ENCODE results near the gene MMP21.

Gene MMP21

DNA sequence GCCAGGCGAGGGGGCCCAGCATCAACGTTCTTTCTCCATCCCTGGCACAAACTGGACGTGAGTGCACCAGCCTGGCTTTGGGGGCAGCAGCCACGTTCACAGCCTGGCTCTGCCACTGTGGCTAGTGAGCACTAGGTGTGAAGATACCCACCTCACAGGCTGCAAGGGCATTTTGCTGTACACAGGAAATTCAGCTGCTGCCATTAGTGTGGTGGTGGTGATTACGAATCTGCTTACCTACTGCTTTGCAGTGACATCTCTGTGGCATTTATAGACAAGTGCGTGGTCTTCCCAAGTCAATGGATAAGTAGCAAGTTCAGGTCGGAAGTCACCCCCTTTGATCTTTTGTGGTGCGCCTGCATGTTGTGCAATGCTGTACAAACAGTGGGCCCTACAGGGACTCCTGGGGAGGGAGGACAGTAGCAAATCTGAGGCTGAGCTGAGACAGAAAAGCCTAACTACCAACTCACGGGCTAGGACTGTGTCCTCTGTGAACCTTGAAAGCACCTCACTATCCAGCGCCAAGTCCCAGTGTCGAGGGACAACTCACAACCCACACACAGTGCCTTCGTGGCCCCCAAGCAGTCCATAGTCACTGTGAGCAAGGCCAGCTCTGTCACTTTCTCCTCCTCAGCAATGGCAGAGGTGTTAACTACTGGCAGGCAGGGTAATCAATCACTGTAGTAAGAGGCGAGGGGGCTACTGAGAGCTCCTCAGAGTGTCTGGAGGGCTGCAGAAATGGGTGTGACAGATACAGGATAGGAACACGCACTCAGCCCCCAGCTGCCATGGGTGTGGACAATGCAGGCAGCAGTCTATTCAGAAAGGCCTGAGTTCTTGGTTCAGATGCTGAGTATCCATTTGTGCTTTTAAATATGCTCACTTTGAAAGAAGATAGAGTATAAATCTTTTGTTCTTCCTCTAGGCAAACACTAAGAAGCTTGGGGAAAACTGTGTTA is 17.0 kb upstream of the MMP21 start:
- DNase-seq (ENCODE audit: low read depth, low spot score) = no peak

DNA sequence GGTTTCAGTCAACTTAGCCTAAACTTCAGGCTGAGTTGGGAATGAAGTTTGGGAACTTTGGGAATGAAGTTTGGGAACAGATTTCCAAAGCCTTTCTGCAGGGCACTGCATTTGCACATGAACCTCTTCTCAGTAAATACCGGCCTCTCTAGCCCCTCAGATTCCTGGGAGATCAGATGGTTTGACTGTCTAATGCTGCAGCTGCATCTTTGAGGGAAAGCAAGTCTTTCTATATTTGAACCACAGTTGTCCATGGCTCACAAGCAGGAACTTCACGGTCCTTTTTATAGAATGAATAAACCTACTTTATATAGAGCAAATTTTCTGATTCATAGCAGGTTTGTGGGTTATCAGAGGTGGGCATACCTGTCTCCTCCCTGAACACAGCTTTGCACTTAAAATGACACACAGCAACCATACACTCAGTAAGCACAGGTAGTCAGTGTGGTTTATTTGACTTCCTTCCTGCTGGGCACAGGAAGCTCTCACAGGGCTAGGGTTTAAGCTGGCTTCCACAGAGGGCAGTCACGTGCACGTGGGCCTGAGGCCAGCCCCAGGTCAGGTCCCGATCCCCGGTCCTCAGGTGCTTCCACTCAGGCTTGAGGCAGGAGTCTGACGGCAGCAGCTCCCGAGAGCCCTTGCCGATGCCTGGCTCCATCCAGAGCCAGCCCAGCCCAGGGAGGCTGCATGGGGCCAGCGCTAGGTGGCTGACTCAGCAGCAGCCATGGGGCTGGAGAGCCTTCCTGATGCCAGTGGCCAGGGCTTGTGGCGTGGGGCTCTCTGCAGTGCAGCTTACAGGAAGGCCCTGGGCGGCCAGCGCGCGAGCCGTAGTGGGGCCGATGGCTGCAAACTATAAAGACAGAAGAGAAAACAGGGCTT is 12.8 kb upstream of the MMP21 start:
- no peak for DNase-seq (ENCODE audit: low read depth, low spot score)

DNA sequence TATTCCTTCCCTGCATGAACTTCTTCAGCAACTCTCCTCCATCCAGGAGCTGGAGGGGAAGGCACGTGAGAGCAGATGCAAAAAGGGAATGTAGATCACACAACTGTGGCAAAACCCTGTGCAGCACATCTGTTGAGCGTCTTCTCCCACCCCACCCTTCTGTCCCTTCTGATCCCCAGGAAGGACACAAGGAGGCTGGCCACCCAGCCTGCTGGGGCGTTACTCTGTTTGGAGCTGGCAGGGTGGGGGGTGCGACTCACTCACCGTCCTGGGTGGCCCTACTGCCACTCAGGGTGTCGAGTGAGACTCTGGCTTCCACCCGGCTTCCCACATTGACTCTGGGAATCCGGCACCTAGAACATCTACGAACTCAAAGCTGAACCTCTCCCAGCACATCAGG is 10.2 kb upstream of the MMP21 start:
- DNase-seq (ENCODE audit: low read depth, low spot score) = no peak

DNA sequence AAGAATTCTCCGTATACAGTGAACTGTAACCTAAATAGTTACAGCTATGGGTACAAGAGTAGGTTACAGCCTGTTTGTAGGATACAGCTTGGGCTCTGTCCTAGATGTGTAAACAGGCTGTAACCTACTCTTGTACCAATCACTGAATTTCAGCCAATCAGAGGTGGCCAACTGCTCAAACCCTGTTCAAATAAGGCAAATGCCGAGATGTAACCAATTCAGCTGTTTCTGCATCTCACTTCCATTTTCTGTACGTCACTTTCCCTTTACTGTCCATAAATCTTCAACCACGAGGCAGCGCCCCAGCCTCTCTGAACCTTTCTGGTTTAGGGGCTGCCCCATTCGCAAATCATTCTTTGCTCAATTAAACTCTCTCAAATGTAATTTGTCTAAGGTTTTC is 8.3 kb upstream of the MMP21 start:
- DNase-seq (ENCODE audit: low read depth, low spot score) = no peak

DNA sequence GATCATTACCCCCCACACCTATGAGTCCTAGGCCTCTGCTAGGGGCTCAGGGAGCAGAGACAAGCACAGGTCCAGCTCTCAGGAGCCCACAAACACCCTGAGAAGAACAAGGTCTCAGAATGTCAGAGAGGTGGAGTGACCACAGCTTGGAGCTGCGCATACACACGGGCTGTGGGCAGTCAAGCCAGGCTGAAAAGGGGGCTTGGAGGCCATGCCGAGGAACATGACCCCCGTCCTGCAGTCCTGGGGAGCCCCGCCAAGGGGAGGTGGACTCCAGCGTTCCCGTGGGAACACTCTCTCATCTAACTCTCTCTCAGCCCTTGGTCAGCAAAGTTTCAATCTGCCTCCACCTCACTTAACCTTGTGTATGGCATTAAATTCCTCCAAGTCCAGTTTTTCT is 7.8 kb upstream of the MMP21 start:
- no peak for DNase-seq (ENCODE audit: low read depth, low spot score)

DNA sequence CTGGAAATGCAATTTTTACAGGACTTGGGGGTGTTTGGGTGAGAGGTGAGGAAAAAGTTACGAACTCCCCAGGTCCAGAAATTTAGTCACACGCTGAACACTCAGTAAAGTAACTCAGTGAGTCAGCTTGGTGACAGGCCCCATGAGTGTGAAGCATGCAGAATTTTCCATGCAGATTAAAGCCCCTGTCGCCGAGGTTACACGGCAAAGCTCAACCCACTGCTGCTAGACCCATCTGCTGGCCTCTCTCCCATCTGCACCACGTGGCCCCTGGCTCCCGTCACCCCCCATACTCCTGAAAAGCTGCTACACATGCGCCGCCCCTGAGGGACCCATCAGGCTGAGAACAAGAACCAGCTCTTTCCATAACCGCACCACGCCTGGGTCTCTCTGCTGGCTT is 7.0 kb upstream of the MMP21 start:
- DNase-seq (ENCODE audit: low read depth, low spot score) = no peak

DNA sequence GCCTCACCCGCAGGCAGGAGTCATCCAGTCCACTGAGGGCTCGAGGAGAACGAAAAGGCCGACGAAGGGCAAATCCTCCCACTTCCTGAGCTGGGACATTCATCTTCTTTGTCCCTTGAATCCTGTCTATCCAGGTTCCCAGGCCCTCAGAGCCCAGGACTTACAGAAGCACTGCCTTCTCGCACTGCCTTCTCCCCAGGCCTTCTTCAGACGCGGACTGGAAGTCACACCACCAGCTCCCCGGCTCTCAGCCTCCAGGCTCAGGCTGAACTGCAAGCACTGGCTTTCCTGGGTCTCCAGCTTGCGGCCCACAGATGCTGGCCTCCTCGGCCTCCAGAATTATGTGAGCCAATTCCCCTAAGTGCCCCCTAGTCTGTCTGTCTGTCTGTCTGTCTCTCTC is 6.4 kb upstream of the MMP21 start:
- no peak for DNase-seq (ENCODE audit: low read depth, low spot score)

DNA sequence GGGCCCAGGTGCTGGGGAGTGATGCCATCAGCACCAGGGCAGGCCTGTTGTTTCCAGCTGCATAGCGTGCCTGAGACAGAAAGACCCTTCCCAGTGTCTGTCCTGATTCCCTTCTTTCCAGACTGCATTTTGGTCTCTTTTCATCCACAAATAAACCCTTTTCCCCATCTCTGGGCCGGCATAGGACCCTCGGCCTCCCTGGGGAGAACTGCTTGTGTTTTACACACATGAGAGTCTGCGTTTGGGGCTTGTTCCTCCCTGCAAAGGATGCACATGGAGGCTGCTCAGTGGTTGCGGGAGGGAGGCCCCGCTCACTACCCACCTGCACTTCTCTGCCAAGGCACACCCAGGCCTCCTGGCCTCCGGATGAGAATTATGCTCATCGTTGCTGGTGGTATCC is 5.8 kb upstream of the MMP21 start:
- no peak for DNase-seq (ENCODE audit: low read depth, low spot score)

DNA sequence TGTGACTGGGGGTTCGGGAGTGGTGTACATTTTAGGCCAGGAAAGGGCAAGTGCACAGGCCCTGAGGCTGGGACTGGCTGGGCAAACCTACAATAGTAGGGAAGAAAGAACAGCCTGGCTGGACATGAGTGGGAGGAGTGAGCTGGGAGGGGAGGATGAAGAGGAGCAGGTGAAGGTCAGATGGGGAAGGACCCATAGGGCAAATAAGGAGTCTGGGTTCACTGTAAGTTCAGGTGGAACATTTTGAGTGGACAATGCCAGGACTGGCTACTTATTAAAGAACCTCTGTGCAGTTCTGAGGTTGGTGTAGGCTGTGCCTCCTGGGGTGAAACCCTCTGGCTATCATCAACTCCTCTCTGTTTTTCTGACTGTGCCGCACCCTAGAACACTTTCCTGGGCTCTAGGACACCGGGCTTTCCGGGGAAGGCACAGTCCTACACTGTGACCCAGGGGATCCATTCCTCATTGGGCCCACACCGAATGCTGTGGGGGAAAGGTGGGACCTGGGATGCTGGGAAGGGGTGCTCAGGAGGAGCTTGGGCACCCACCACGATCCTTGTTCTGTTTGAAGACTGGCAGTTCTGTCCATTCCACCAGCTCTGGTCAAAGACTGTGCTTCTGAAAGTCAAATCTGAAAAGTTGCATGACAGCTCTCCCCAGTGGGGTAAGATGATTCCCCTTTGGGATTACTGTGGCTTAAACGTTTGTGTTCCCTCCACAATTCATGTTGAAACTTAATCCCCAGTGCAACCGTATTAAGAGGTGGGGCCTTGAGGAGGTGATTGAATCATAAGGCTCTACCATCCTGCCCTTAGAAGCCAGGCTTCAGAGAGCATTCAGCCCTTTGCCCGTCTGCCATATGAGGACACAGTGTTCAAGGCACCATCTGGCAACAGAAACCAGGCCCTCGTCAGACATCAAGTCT is 4.0 kb upstream of the MMP21 start:
- no peak for DNase-seq (ENCODE audit: low read depth, low spot score)

DNA sequence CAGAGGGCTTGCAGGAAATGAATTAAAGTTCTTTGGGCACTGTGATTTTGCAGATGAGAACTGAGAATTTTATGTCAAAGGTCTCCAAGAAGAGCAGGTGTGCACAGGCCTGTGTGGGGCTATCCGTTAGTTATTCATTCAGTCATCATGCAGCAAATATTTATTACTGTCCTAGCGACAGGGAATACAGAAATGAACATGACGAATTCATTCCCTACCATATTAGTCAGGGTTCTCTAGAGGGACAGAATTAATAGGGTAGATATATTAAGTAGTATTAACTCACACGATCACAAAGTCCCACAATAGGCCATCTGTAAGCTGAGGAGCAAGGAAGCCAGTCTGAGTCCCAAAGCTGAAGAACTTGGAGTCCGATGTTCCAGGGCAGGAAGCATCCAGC is 2.9 kb upstream of the MMP21 start:
- DNase-seq (ENCODE audit: low read depth, low spot score) = no peak

DNA sequence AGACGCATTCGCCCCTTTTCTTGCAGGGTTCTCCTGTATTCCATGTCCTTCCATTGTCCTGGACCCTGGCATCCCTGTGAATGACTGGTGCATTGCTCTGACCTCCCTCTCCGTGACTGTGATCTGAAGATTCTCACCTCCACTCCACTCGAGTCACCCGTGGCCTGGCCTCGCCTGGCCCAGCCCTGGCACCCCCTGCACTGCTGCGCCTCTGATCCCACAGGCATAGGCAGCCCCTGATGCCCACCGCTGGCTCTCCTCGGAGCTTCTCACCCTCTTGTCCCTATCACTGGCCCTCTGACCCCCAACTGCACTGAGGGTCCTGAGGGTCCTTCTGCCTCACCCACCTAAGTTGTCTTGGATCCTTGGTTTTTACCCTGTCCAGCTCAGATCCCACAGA is 2.2 kb upstream of the MMP21 start:
- DNase-seq (ENCODE audit: low read depth, low spot score) = no peak

DNA sequence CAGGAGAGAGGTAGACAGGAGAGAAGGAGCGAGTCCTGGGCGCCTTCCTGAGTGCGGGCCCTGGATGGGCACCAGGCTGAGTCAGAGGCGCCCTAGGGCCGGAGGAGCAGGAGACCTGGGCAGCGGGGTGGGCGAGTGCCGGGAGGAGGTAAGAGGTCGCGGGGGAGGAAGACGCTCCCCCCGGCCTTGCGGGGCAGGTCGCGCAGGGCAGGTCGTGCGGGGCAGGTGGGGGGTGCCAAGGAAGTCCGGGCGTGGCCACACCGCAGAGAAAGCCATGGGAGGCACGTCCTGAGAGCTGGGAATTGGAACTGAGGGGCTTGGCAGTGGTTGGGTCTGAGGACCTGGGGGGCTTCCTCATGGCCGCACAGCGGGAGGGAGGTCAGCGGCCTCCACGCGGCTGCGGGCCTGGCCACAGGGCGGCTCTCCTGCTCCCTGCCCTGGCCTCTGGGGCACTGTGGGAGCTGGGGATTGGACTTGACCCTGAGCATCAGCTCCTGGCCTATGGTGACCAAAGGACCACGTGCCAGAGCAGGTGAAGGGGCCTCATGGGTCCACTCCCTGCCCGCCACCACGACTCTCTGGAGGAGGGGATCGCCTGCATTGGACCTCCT is 935 bp downstream of the MMP21 start:
- no peak for DNase-seq (ENCODE audit: low read depth, low spot score)

DNA sequence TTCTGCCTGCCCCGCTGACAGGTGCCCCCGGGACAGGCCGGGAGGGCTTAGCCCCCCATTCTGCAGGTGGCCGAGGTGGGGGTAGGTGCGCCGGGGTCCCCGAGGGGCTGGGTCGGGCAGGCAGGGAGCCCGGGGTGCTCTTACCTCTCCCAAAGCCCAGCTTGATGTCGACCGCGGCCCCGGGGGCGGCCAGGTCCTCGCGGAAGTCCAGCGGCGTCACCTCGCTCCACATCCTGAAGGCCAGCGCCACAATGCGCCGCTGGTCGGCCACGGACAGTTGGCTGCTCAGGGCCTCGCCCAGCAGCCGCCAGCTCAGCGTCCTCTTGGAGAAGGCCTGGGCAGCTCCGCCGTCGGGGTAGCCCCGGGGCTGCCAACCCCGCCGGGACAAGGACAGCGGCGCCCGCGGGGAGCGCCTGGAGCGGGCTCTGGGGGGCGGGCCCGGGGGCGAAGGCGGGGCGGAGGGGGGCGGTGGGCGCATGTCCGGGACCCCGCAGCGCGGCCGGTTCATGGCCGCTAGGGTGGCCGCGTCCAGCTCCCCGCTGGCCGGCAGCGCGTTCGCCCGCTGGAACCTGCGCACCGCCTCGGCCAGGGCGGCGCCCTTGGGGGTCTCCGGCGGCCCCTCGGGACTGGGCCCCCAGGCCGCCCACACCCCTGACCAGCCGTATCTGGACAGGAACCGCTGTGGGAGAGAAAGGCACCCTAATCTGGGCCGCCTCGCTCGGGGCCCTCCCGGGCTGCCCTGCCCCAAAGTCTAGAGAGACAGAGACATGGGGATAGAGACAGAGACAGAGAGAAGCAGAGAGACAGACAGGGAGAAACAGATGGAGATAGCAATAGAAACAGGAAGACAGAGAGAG is 1.7 kb downstream of the MMP21 start:
- DNase-seq (ENCODE audit: low read depth, low spot score) = no peak

DNA sequence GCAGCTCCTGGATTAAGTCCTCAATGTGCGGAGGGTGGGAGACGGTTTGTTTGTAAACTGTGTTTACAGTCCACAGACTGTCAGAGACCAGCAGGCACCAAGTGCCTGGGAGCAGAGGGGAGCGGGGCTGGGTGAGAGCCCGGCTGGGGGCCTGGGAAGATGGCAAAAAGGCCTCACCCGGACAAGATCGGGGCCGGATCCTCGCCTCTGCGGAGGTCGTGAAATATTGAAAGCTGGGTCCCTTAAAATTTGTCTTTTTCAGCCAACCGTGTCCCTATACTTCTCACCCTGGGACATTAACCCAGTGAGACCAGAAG is 2.8 kb downstream of the MMP21 start:
- no peak for DNase-seq (ENCODE audit: low read depth, low spot score)

DNA sequence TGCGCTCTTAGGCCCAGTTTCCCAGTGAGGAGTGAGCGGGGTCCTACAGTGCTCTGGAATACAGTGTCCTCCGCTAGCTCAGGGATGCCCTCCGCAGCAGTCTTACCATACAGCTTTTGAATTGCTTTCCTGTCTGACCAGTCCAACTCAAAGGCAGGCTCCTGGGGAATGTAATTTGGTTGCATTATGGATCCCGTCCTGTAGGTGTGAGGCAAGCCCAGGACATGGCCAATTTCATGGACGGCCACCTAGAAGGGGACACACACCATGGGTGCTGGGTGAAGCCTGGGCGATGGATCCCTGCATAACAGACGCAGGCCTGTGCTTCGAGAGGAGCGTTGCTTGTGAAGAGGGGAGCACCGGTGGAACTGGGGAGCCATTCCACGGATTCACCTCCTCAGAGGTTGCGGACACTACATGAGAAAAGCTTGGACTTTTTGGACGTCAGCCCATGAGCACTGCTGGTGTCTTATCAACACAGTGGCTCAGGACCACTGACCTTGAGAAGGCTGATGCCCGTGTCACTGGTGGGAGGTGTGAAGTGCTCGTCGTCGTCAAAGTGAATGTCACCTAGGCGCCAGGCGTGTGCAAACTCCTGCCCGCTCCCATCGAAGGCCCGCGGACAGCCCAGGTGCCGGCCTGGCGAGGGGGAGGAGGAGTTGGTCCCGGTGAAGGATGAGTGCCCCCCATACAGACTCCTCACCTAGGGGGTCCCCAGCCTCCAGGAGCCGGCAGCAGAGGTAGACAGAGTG is 3.3 kb downstream of the MMP21 start:
- DNase-seq (ENCODE audit: low read depth, low spot score) = no peak

DNA sequence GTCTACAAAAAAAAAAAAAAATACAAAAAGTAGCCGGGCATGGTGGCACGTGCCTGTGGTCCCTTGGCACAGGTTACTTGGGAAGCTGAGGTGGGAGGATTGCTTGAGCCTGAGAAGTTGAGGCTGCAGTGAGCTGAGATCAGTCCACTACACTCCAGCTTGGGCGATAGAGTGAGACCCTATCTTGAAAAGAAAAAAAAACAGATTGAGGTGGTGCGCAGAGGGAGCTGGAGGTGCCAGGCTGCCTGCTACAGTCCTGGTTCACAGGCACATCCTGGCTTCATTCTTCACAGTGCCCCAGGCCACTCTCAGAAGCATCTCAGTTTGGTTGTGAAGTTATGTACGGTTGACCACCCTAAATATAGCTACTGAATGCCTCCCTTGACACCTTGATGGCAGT is 4.8 kb downstream of the MMP21 start:
- DNase-seq (ENCODE audit: low read depth, low spot score) = no peak

DNA sequence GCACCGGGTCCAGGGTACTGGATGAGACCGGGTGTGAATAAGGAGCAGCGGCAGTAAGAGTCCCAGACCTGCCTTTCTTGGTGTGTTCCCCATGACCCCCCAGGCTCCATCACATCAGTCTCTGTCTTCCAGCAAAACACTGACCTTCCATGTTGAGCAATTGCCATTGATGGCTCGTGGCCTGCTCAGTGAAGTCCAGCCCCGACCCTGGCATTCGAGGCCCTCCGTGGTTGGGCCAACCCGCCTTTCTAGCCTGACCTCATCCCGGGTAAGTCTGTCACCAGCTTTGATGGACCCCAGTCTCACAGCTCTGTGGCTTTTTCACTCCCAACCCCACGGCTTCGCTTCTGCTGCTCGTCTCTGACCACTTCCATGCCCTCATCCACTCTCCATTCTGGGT is 6.4 kb downstream of the MMP21 start:
- no peak for DNase-seq (ENCODE audit: low read depth, low spot score)

DNA sequence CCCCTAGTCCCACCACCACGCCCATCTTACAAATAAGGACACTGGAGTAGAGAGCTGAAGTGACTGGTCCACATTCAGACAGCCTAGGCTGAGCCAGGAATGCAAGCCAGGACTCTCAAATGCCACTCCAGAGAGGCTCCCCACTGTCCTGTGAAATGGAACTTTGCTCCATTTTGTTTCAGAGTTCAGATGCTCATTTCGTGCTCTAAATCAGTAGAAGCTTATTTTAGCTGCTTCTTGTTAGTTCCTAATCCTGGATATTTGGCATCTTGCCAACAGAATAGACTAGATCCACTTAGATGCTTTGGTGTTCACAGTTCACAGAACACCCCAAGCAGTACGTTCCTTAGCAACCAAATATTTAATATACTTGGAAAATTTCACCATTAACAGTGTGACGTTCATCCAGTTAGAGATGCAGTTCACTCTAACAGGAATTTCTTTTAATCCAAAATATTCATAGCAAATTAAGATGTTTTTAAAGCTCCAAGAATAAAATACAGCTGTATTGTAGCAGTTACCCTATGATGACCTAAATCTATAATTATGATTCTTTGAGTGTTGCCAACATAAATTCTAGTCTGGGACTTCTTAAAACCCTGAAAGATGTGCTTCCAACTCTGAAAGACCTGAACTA is 7.3 kb downstream of the MMP21 start:
- DNase-seq (ENCODE audit: low read depth, low spot score) = no peak

DNA sequence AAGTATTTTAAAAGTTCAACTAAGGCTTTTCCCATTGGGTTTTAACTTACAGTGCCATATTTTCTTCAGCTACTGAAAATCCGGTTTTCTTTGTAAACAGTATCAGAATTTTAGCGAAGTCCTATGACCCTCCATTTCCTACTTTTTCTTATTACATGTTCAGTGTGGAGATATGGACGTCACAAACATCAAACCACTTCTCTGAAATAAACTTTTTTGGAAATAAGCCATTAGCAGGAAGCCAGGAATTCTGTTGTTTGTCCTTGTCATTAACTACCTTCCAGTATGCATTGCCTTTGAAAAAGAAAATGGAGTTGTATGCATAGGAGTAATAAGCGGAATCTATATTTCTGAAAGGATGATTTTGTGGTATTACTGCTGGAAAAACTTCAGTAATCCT is 9.1 kb downstream of the MMP21 start:
- DNase-seq (ENCODE audit: low read depth, low spot score) = no peak

Data from smooth muscle cell of the brain vasculature (primary cell).